NT2/D1 (cell line): Measurements from ENCODE around the gene MCM7.
"Not testable (repeated sequence)": the region's sequence is repeated elsewhere in the genome, so short reads cannot be mapped to it uniquely, and the experiment has no call there.

Experiments
- DNase-seq: peaks from one replicate; pipeline ENCODE4 v3.0.0-alpha.2; 2011; ENCODE audit warnings: low read depth, low spot score
- H3K27me3 ChIP-seq: 2 replicates; pipeline ENCODE4 v1.6.0; 2011; ENCODE audit warnings: mild to moderate bottlenecking; ENCODE audit not compliant: insufficient read length, insufficient read depth
- H3K36me3 ChIP-seq: 2 replicates; pipeline ENCODE4 v1.6.1; 2011; ENCODE audit warnings: mild to moderate bottlenecking, low read length, mixed read lengths; ENCODE audit not compliant: insufficient read depth, insufficient read length
- H3K4me1 ChIP-seq: 2 replicates; pipeline ENCODE4 v1.5.1; 2011; ENCODE audit not compliant: insufficient read depth, insufficient read length
- H3K4me3 ChIP-seq: 2 replicates; pipeline ENCODE4 v1.5.1; 2011; ENCODE audit warnings: low read depth; ENCODE audit not compliant: insufficient read length
- H3K9ac ChIP-seq: 2 replicates; pipeline ENCODE4 v1.6.0; 2011; ENCODE audit warnings: low read depth; ENCODE audit not compliant: insufficient read length
- H3K9me3 ChIP-seq: 2 replicates; pipeline ENCODE4 v1.5.1; 2011; ENCODE audit warnings: mild to moderate bottlenecking, low read length; ENCODE audit not compliant: insufficient read depth
- SUZ12 ChIP-seq: IDR thresholded peaks from 2 replicates; pipeline ENCODE4 v1.6.1; 2011; ENCODE audit not compliant: insufficient read length, insufficient read depth; ENCODE audit errors: extremely low read depth
- YY1 ChIP-seq: IDR thresholded peaks from 2 replicates; pipeline ENCODE4 v1.6.1; 2011; ENCODE audit not compliant: insufficient read length, insufficient read depth
- ZNF274 ChIP-seq: IDR thresholded peaks from 2 replicates; pipeline ENCODE4 v1.6.1; 2011; ENCODE audit warnings: mild to moderate bottlenecking, low read depth, low read length

MCM7 gene

GRCh38 chr7:100137851-100138760 lies 36.9 kb upstream of the MCM7 start:
- no peaks in the 10 kb centered on the region for H3K27me3 ChIP-seq
- H3K9me3 ChIP-seq, result no peaks in the 10 kb centered on the region
- H3K4me1 ChIP-seq, result no peaks in the 10 kb centered on the region
- no peak for TF ChIP-seq YY1
- TF ChIP-seq SUZ12, result no peak
- TF ChIP-seq ZNF274, result no peak
- no peak for DNase-seq
- no peak overlapping the region for H3K9ac ChIP-seq
- no peaks in the 10 kb centered on the region for H3K36me3 ChIP-seq
- H3K4me3 ChIP-seq, result no peak overlapping the region

- peaks cover 18% of the 10 kb centered on the region for H3K27me3 ChIP-seq
- no peak for DNase-seq
- no peak overlapping the region for H3K4me3 ChIP-seq
- TF ChIP-seq ZNF274, result no peak
- no peak for TF ChIP-seq YY1
- TF ChIP-seq SUZ12, result no peak
- H3K4me1 ChIP-seq, result no peaks in the 10 kb centered on the region
- H3K9me3 ChIP-seq, result no peaks in the 10 kb centered on the region
- no peak overlapping the region for H3K9ac ChIP-seq
- H3K36me3 ChIP-seq, result no peaks in the 10 kb centered on the region
Measured at GRCh38 chr7:100132697-100133151, 31.5 kb upstream of the MCM7 start.

- peaks cover 20% of the 10 kb centered on the region for H3K27me3 ChIP-seq
- H3K9me3 ChIP-seq, result no peaks in the 10 kb centered on the region
- no peaks in the 10 kb centered on the region for H3K4me1 ChIP-seq
- no peaks in the 10 kb centered on the region for H3K36me3 ChIP-seq
- no peak for DNase-seq
- no peak overlapping the region for H3K4me3 ChIP-seq
- TF ChIP-seq SUZ12 (no peak), YY1 (no peak), ZNF274 (no peak)
- H3K9ac ChIP-seq, result no peak overlapping the region
Measured at GRCh38 chr7:100132126-100132525, 30.9 kb upstream of the MCM7 start.

GRCh38 chr7:100130608-100131453 lies 29.6 kb upstream of the MCM7 start:
- TF ChIP-seq ZNF274 (no peak), SUZ12 (no peak), YY1 (no peak)
- no peaks in the 10 kb centered on the region for H3K4me1 ChIP-seq

GRCh38 chr7:100130220-100130607 lies 29.0 kb upstream of the MCM7 start:
- not testable (repeated sequence) for H3K4me3 ChIP-seq, H3K4me1 ChIP-seq, DNase-seq, H3K9me3 ChIP-seq, H3K9ac ChIP-seq, H3K36me3 ChIP-seq
- peaks cover 20% of the 10 kb centered on the region for H3K27me3 ChIP-seq

More at GRCh38 chr7:100130608-100131453, 29.6 kb upstream of the MCM7 start:
- Histone ChIP-seq H3K4me3 (no peak overlapping the region), H3K27me3 (peaks cover 20% of the 10 kb centered on the region), H3K9ac (no peak overlapping the region), H3K36me3 (no peaks in the 10 kb centered on the region), H3K9me3 (no peaks in the 10 kb centered on the region)
- no peak for DNase-seq

GRCh38 chr7:100128637-100128963 lies 27.4 kb upstream of the MCM7 start:
- Histone ChIP-seq H3K4me3 (no peak overlapping the region), H3K9me3 (no peaks in the 10 kb centered on the region), H3K27me3 (peaks cover 20% of the 10 kb centered on the region), H3K36me3 (peaks cover 10% of the 10 kb centered on the region), H3K9ac (no peak overlapping the region), H3K4me1 (peaks cover 7% of the 10 kb centered on the region)
- DNase-seq, result no peak
- no peak for TF ChIP-seq SUZ12

GRCh38 chr7:100127866-100128636 lies 26.9 kb upstream of the MCM7 start:
- Histone ChIP-seq H3K9me3 (no peaks in the 10 kb centered on the region), H3K9ac (peak overlapping the region; percentile 90), H3K36me3 (peaks cover 10% of the 10 kb centered on the region), H3K4me1 (peaks cover 7% of the 10 kb centered on the region), H3K4me3 (peak overlapping the region; percentile 82), H3K27me3 (peaks cover 20% of the 10 kb centered on the region)
- no peak for DNase-seq
- TF ChIP-seq SUZ12 (no peak), ZNF274 (no peak), YY1 (no peak)
